Activated naive CD4-positive, alpha-beta T cell treated with anti-CD3 and anti-CD28 coated beads, Interleukin-2, amount 50 U/mL, for 24 hours (primary cell): ENCODE data around the gene TOMM70.
"Not testable (repeated sequence)": the region's sequence is repeated elsewhere in the genome, so short reads cannot be mapped to it uniquely, and the experiment has no call there.

Experiments used
- H3K27ac Mint-ChIP-seq: one replicate; pipeline ENCODE4 v1.8.0; 2021; ENCODE audit warnings: mild to moderate bottlenecking, mixed read lengths
- H3K27me3 Mint-ChIP-seq: one replicate; pipeline ENCODE4 v1.8.0; 2021; ENCODE audit warnings: mixed read lengths
- H3K36me3 Mint-ChIP-seq: one replicate; pipeline ENCODE4 v1.8.0; 2021; ENCODE audit warnings: mixed read lengths
- H3K4me1 Mint-ChIP-seq: one replicate; pipeline ENCODE4 v1.8.0; 2021; ENCODE audit warnings: mixed read lengths
- H3K4me3 Mint-ChIP-seq: one replicate; pipeline ENCODE4 v1.8.0; 2021; ENCODE audit warnings: mild to moderate bottlenecking, mixed read lengths
- H3K9me3 Mint-ChIP-seq: one replicate; pipeline ENCODE4 v1.8.0; 2021; ENCODE audit warnings: mixed read lengths

Gene TOMM70

DNA sequence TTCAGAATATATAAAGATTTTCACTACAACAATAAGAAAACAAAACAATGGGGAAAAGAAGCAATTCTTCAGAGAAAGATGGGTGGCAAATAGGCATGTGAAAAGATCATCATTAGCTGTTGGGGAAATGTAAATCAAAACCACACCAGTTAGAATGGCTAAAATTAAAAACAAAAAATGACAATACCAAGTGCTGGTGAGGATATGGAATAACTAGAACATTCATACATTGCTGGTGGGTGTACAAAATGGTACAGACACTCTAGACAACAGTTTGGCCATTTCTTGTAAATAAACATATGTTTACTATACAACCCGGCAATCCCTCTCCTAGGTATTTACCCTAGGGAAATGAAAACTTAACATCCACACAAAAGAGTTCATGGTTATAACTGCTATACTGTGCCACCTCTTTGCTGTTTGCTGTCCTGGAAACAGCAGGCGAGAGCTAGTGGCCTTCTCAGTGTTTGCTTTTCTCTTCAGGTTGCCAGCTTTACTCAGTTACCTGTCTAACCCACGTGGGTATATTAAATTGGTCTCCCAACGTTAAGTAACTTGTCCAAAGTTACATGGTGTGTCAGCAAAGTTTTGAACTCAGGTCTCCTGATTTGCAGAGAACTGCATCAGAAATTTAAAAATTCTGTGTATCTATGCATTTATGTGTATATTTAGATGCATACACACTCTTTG is 70.9 kb downstream of the TOMM70 start:
- no peak overlapping the region for H3K27ac Mint-ChIP-seq
- H3K36me3 Mint-ChIP-seq = peaks cover 9% of the 10 kb centered on the region
- no peaks in the 10 kb centered on the region for H3K27me3 Mint-ChIP-seq
- H3K4me3 Mint-ChIP-seq = no peak overlapping the region
- H3K4me1 Mint-ChIP-seq = peaks cover 6% of the 10 kb centered on the region
- no peaks in the 10 kb centered on the region for H3K9me3 Mint-ChIP-seq

DNA sequence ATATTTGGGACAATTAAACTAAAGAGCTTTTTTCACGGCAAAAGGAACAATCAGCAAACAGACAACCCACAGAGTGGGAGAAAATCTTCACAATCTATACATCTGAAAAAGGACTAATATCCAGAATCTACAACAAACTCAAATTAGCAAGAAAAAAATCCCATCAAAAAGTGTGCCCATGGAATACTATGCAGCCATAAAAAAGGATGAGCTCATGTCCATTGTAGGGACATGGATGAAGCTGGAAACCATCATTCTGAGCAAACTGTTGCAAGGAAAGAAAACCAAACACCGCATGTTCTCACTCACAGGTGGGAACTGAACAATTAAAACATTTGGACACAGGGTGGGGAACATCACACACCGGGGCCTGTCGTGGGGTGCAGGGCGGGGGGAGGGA is 73.5 kb downstream of the TOMM70 start:
- not testable (repeated sequence) for H3K4me1 Mint-ChIP-seq, H3K9me3 Mint-ChIP-seq, H3K36me3 Mint-ChIP-seq, H3K27me3 Mint-ChIP-seq, H3K4me3 Mint-ChIP-seq, H3K27ac Mint-ChIP-seq

DNA sequence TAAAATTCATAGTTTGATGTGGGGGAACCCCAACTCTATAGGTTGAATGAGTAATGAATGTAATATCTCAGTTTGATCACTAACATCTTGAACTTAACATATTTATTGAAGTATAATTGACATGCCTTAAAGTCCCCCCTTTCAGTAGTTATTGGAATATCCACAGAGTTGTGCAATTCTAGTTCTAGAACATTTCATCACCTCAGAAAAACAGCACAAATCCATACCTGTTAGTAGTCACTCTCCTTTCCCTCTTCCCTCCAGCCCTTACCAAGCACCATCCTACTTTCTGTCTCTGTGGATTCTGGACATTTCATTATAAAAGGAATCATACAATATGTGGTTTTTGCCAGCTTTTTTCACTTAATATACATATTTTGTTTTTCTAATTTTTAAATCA is 75.1 kb downstream of the TOMM70 start:
- Mint-ChIP-seq H3K4me1 (no peaks in the 10 kb centered on the region), H3K9me3 (no peaks in the 10 kb centered on the region), H3K36me3 (peaks cover 9% of the 10 kb centered on the region), H3K4me3 (no peak overlapping the region), H3K27ac (no peak overlapping the region), H3K27me3 (no peaks in the 10 kb centered on the region)

- H3K9me3 Mint-ChIP-seq = no peaks in the 10 kb centered on the region
- H3K36me3 Mint-ChIP-seq = peaks cover 13% of the 10 kb centered on the region
- H3K4me3 Mint-ChIP-seq = no peak overlapping the region
- no peaks in the 10 kb centered on the region for H3K27me3 Mint-ChIP-seq
- H3K4me1 Mint-ChIP-seq = no peaks in the 10 kb centered on the region
- no peak overlapping the region for H3K27ac Mint-ChIP-seq
These were observed 76.8 kb downstream of the TOMM70 start for GRCh38 chr3:100324044-100324443.

- H3K27ac Mint-ChIP-seq = no peak overlapping the region
- H3K27me3 Mint-ChIP-seq = no peaks in the 10 kb centered on the region
- peaks cover 4% of the 10 kb centered on the region for H3K36me3 Mint-ChIP-seq
- H3K4me3 Mint-ChIP-seq = no peak overlapping the region
- peaks cover 20% of the 10 kb centered on the region for H3K4me1 Mint-ChIP-seq
- no peaks in the 10 kb centered on the region for H3K9me3 Mint-ChIP-seq
These were observed 80.9 kb downstream of the TOMM70 start for GRCh38 chr3:100319951-100320350.

DNA sequence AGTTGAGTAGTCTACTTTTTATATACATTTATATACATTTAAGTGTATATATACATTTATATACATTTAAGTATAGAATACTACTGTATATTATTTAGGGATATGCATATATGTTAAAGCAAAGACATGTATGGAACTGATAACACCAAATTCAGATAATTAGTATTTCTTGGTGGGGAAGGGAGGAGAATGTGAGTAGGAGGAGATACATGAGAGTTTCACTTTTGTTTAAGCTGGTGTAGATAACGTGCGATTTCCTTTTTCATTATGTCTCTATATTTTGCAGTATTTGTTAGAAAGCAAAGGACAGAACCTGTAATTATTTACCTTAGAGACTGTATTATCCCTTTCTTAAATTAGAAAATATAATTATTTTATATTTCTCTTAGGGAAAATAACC is 83.0 kb downstream of the TOMM70 start:
- peaks cover 4% of the 10 kb centered on the region for H3K36me3 Mint-ChIP-seq
- peak overlapping the region; percentile 12 for H3K4me3 Mint-ChIP-seq
- no peak overlapping the region for H3K27ac Mint-ChIP-seq

DNA sequence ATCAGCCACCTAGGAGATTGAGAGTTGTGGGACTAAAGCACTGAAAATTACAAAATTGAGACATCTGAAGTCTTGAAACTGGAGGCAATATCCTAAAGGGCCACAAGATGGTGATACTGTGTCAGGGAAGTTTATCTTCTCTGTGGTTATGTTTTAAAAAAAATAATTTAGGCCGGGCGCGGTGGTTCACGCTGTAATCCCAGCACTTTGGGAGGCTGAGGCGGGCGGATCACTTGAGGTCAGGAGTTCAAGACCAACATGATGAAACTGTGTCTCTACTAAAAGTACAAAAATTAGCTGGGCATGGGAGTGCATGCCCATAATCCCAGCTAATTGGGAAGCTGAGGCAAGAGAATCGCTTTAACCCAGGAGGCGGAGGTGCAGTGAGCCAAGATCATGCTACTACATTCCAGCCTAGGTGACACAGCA is 84.2 kb downstream of the TOMM70 start:
- H3K4me1 Mint-ChIP-seq = peaks cover 20% of the 10 kb centered on the region
- H3K4me3 Mint-ChIP-seq = peak overlapping the region; percentile 19
- H3K9me3 Mint-ChIP-seq = no peaks in the 10 kb centered on the region
- H3K36me3 Mint-ChIP-seq = peaks cover 4% of the 10 kb centered on the region
- no peaks in the 10 kb centered on the region for H3K27me3 Mint-ChIP-seq
- H3K27ac Mint-ChIP-seq = peak overlapping the region; percentile 35

More for the DNA sequence above, 83.0 kb downstream of the TOMM70 start:
- no peaks in the 10 kb centered on the region for H3K27me3 Mint-ChIP-seq
- H3K4me1 Mint-ChIP-seq = peaks cover 20% of the 10 kb centered on the region
- H3K9me3 Mint-ChIP-seq = no peaks in the 10 kb centered on the region
